KMS-11 (cell line): ENCODE data around the gene CDC42BPA.

Source experiments
- H2AFZ ChIP-seq: fragments of 200-600 bp; sonication (generic); 2 replicates; pipeline ENCODE4 v1.6.1; 2016; ENCODE audit warnings: antibody characterized with exemption, mixed run types, low read depth
- H3K27ac ChIP-seq: fragments of 200-600 bp; sonication (generic); 2 replicates; pipeline ENCODE4 v1.6.1; 2016; ENCODE audit warnings: mild to moderate bottlenecking, mixed run types
- H3K27me3 ChIP-seq: fragments of 200-600 bp; sonication (generic); 2 replicates; pipeline ENCODE4 v1.6.1; 2017; ENCODE audit warnings: mild to moderate bottlenecking, low read depth, mixed run types, moderate library complexity; ENCODE audit not compliant: insufficient read depth
- H3K36me3 ChIP-seq: fragments of 200-600 bp; sonication (generic); 2 replicates; pipeline ENCODE4 v1.6.1; 2017; ENCODE audit warnings: mild to moderate bottlenecking, mixed run types; ENCODE audit not compliant: insufficient read depth
- H3K4me1 ChIP-seq: fragments of 200-600 bp; sonication (generic); 2 replicates; pipeline ENCODE4 v1.6.1; 2016; ENCODE audit warnings: mild to moderate bottlenecking, low read depth, mixed run types; ENCODE audit not compliant: poor library complexity, severe bottlenecking
- H3K4me2 ChIP-seq: fragments of 200-600 bp; sonication (generic); 2 replicates; pipeline ENCODE4 v1.7.0; 2016; ENCODE audit warnings: mild to moderate bottlenecking, mixed run types
- H3K4me3 ChIP-seq: fragments of 200-600 bp; sonication (generic); IDR thresholded peaks from 2 replicates; pipeline ENCODE4 v1.6.1; 2017; ENCODE audit warnings: low read depth, low read length, mixed read lengths; ENCODE audit not compliant: insufficient read depth
- H3K79me2 ChIP-seq: fragments of 200-600 bp; sonication (generic); 2 replicates; pipeline ENCODE4 v1.6.1; 2016; ENCODE audit warnings: low read depth, mixed run types; ENCODE audit not compliant: insufficient read depth
- H3K9ac ChIP-seq: fragments of 200-600 bp; sonication (generic); 2 replicates; pipeline ENCODE4 v1.6.1; 2016; ENCODE audit warnings: mild to moderate bottlenecking, mixed run types
- H4K20me1 ChIP-seq: fragments of 200-600 bp; sonication (generic); 2 replicates; pipeline ENCODE4 v1.6.1; 2016; ENCODE audit warnings: mild to moderate bottlenecking, mixed run types; ENCODE audit not compliant: insufficient read depth
- TF ChIP-seq, protein P1 (sequence below): fragments of 200-600 bp; sonication (generic); conservative IDR thresholded peaks from 2 replicates; pipeline ENCODE4 v1.6.1; 2017; ENCODE audit warnings: low read depth, mild to moderate bottlenecking, antibody characterized with exemption, low read length, moderate library complexity, mixed read lengths

The CDC42BPA gene

DNA sequence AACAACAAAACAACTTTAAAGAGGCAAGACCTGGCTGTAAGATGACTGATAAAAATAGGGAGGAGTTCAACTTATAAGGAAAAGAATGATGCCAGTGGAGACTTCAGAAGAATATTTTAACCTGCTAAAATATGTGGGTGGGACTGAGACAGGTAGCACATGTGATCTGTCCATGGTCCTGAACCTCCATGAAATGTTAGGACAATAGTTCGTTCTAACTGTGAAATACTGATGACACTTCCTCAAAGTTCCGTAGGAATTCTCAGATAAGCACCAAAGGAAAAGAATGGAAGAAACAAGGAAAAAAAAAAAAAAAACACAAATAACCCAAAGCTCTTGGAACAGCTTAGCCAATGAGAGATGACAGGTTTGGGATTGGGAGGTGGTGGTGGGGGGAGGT is 44.7 kb downstream of the CDC42BPA start:
- Histone ChIP-seq H3K9ac (no peak overlapping the region), H3K4me2 (no peak overlapping the region), H3K4me1 (no peaks in the 10 kb centered on the region), H4K20me1 (no peaks in the 10 kb centered on the region), H3K36me3 (no peaks in the 10 kb centered on the region), H3K79me2 (no peaks in the 10 kb centered on the region), H3K4me3 (no peak overlapping the region), H3K27me3 (no peaks in the 10 kb centered on the region), H3K27ac (no peak overlapping the region), H2AFZ (no peak overlapping the region)
- TF ChIP-seq, protein P1, sequence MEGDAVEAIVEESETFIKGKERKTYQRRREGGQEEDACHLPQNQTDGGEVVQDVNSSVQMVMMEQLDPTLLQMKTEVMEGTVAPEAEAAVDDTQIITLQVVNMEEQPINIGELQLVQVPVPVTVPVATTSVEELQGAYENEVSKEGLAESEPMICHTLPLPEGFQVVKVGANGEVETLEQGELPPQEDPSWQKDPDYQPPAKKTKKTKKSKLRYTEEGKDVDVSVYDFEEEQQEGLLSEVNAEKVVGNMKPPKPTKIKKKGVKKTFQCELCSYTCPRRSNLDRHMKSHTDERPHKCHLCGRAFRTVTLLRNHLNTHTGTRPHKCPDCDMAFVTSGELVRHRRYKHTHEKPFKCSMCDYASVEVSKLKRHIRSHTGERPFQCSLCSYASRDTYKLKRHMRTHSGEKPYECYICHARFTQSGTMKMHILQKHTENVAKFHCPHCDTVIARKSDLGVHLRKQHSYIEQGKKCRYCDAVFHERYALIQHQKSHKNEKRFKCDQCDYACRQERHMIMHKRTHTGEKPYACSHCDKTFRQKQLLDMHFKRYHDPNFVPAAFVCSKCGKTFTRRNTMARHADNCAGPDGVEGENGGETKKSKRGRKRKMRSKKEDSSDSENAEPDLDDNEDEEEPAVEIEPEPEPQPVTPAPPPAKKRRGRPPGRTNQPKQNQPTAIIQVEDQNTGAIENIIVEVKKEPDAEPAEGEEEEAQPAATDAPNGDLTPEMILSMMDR = no peak

DNA sequence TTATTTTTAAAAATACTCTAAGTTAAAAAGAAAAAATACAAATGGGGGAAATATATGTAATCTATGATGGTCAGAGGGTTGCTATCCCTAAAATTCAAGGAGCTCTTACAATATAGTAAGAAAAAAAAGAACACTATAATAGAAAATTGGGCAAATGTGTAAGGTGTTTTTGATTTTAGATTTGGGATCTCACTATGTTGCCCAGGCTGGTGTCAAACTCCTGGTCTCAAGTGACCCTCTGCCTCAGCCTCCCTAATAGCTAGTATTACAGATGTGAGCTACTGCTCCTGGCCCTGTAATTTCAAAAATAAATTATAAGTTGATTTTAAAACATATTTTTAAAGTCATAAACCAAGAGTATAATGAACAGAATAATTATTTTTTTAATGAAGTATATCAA is 45.9 kb downstream of the CDC42BPA start:
- H3K4me3 ChIP-seq = no peak overlapping the region
- no peaks in the 10 kb centered on the region for H3K4me1 ChIP-seq
- H3K9ac ChIP-seq = no peak overlapping the region
- TF ChIP-seq, protein P1 = no peak
- no peaks in the 10 kb centered on the region for H3K36me3 ChIP-seq
- no peaks in the 10 kb centered on the region for H4K20me1 ChIP-seq
- no peaks in the 10 kb centered on the region for H3K79me2 ChIP-seq
- no peaks in the 10 kb centered on the region for H3K27me3 ChIP-seq
- H3K4me2 ChIP-seq = no peak overlapping the region
- H2AFZ ChIP-seq = no peak overlapping the region
- H3K27ac ChIP-seq = no peak overlapping the region

DNA sequence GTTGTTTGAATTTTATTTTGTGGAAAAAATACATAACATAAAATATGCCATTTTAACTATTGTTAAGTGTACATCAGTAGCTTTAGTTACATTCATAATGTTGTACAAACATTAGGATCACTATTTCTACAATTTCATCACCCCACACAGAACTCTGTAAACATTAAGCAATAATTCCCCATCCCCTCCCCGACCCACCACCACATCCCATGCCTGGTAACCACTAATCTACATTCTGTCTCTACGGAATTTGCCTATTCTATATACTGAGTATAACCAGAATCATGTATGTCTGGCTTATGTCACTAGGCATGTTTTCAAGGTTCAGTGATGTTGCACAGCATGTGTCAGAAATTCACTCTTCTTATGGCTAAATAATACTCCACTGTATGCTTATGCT is 47.7 kb downstream of the CDC42BPA start:
- no peaks in the 10 kb centered on the region for H3K36me3 ChIP-seq
- no peak overlapping the region for H3K9ac ChIP-seq
- no peak overlapping the region for H3K27ac ChIP-seq
- no peak overlapping the region for H3K4me3 ChIP-seq
- H3K79me2 ChIP-seq = no peaks in the 10 kb centered on the region
- H3K4me1 ChIP-seq = no peaks in the 10 kb centered on the region
- no peak overlapping the region for H2AFZ ChIP-seq
- H4K20me1 ChIP-seq = no peaks in the 10 kb centered on the region
- H3K4me2 ChIP-seq = no peak overlapping the region
- H3K27me3 ChIP-seq = no peaks in the 10 kb centered on the region
- TF ChIP-seq, protein P1 = no peak

DNA sequence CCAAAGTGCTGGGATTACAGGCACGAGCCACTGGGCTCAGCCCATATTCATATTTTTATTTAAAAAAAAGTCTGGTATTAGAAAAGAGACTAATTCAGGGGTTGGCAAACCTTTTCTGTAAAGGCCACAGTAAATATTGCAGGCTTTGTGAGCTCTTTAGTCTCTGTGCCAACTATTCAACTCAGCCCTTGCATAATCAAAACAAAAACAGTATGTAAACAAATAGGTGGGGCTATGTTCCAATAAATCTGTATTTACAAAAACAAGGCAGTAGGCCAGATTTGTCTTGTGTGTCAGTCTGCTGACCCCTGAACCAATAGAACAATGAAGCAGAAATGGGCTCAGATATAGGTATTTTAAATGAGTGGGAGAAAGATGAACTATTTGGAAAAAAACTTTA is 49.3 kb downstream of the CDC42BPA start:
- no peaks in the 10 kb centered on the region for H3K27me3 ChIP-seq
- no peak overlapping the region for H3K9ac ChIP-seq
- no peak overlapping the region for H3K27ac ChIP-seq
- H3K4me1 ChIP-seq = no peaks in the 10 kb centered on the region
- H3K79me2 ChIP-seq = no peaks in the 10 kb centered on the region
- TF ChIP-seq, protein P1 = no peak
- no peak overlapping the region for H3K4me3 ChIP-seq
- no peaks in the 10 kb centered on the region for H4K20me1 ChIP-seq
- H3K4me2 ChIP-seq = no peak overlapping the region
- H2AFZ ChIP-seq = no peak overlapping the region
- H3K36me3 ChIP-seq = no peaks in the 10 kb centered on the region

DNA sequence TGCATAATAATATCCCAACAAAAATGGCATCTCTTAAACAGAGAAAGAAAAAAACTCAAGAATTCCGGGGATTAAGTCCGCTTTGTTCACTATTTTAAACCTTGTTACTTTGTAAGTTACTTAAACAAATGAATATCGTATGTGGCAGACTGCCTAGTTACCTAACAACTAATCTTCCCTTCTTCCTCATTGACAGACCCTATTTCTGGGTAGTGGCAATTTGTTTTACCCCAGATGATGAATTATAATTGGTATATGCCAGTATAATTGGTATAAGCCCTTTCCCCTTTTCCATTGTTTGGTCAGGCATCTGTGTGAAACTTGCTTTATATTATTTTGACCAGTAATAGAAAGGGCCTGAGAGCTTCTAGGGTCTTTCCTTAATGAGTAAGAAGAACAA is 52.4 kb downstream of the CDC42BPA start:
- no peaks in the 10 kb centered on the region for H3K36me3 ChIP-seq
- H3K27ac ChIP-seq = no peak overlapping the region
- H3K4me3 ChIP-seq = no peak overlapping the region
- no peak overlapping the region for H3K4me2 ChIP-seq
- H3K27me3 ChIP-seq = no peaks in the 10 kb centered on the region
- H4K20me1 ChIP-seq = no peaks in the 10 kb centered on the region
- no peaks in the 10 kb centered on the region for H3K79me2 ChIP-seq
- TF ChIP-seq, protein P1 = no peak
- no peak overlapping the region for H3K9ac ChIP-seq
- no peaks in the 10 kb centered on the region for H3K4me1 ChIP-seq
- no peak overlapping the region for H2AFZ ChIP-seq
